ENCODE measurements around the gene GPATCH2L. TPM values are rescaled to one million over a fixed set of nuclear protein-coding genes. Genes with fewer than 3 reads are reported as not detected.

Gene GPATCH2L
- total and polyA plus RNA-seq, 2 of the 13 experiments (the other 11 are each of a cell fraction or from before 2014, with no cell fraction given) = 14.4 to 29.0 TPM

DNA sequence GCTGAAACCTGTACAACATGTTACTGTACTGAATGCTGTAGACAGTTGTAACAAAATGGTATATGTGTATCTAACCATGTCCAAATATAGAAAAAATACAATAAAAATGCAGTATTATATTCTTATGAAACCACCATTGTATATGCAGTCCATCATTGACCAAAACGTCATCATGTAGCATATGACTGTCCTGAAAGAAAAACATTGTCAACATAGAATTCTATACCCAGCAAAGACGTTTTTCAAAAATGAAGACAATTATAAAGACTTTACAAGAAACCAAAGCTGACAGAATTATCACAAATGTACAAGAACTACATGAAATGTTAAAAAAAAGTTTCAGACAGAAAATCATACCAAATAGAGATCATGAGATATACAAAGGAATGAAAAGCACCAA lies 8.1 kb upstream of the GPATCH2L start:
- ATAC-seq = no peak
- Histone ChIP-seq H3K79me2 (ENCODE audit: insufficient read depth, low read length) (no peaks in the 10 kb centered on the region), H4K20me1 (ENCODE audit: insufficient read depth, low read length) (no peaks in the 10 kb centered on the region), H3K4me2 (ENCODE audit: low read depth, low read length) (no peak overlapping the region), H3K9me3 (ENCODE audit: low read length) (no peaks in the 10 kb centered on the region; the same call in 1 of the 2 replicates), H3K9ac (ENCODE audit: insufficient read depth, low read depth, low read length) (no peak overlapping the region), H3K27ac (ENCODE audit: extremely low read length, insufficient read depth, low read length) (no peak overlapping the region), H3K4me3 (replicated peaks in 1 of 3; ENCODE audit: insufficient read depth in 1 of 3, low read depth in 2 of 3, low read length in 3 of 3) (no peak overlapping the region), H3K4me1 (ENCODE audit: insufficient read depth, low read length) (no peaks in the 10 kb centered on the region), H3K27me3 (ENCODE audit: control insufficient read depth in 1 of 2, insufficient read depth in 2 of 2, low read length in 2 of 2) (peaks cover 0 to 20% of the 10 kb centered on the region in 2 experiments; a peak in 3 of 5 replicates), H2AFZ (ENCODE audit: low read length) (no peak overlapping the region), H3K36me3 (replicated peaks in 1 of 2; ENCODE audit: control insufficient read depth in 1 of 2, insufficient read depth in 2 of 2, low read length in 2 of 2) (no peaks in the 10 kb centered on the region)
- 2% methylated on average over 2 of the region's 2 CpGs for WGBS (ENCODE audit: low lambda C conversion rate)
- no peak for DNase-seq (ENCODE audit: low spot score)
- TF ChIP-seq ZNF451 (CRISPR knock-in tag; IDR thresholded peaks at IDR 0.05) (no peak), IKZF1 (IDR thresholded peaks at IDR 0.05) (no peak), KDM2A (CRISPR knock-in tag; IDR thresholded peaks at IDR 0.05; ENCODE audit: borderline replicate concordance, low read depth) (no peak), ZNF570 (CRISPR knock-in tag; IDR thresholded peaks at IDR 0.05; ENCODE audit: borderline replicate concordance) (no peak), U2AF2 (IDR thresholded peaks at IDR 0.05; ENCODE audit: low read depth, low read length) (no peak), NR1H2 (CRISPR knock-in tag; IDR thresholded peaks at IDR 0.05; ENCODE audit: borderline replicate concordance, low read depth) (no peak), ZFX (CRISPR knock-in tag; IDR thresholded peaks at IDR 0.05; ENCODE audit: low read depth) (no peak), ZBTB42 (CRISPR knock-in tag; IDR thresholded peaks at IDR 0.05) (no peak), YY1 (IDR thresholded peaks at IDR 0.05; ENCODE audit: insufficient read depth, insufficient replicate concordance, low read depth, low read length) (no peak), ZNF383 (CRISPR knock-in tag; IDR thresholded peaks at IDR 0.05; ENCODE audit: borderline replicate concordance) (no peak), ONECUT2 (CRISPR knock-in tag; IDR thresholded peaks at IDR 0.05) (no peak), ATF5 (CRISPR knock-in tag; IDR thresholded peaks at IDR 0.05; ENCODE audit: low read depth) (no peak), BRD4 (CRISPR knock-in tag; IDR thresholded peaks at IDR 0.05) (no peak), ZNF235 (CRISPR knock-in tag; IDR thresholded peaks at IDR 0.05; ENCODE audit: borderline replicate concordance) (no peak), ZNF547 (CRISPR knock-in tag; IDR thresholded peaks at IDR 0.05) (no peak), SCMH1 (CRISPR knock-in tag; IDR thresholded peaks at IDR 0.05; ENCODE audit: borderline replicate concordance) (no peak)
- TF ChIP-seq, protein P1, sequence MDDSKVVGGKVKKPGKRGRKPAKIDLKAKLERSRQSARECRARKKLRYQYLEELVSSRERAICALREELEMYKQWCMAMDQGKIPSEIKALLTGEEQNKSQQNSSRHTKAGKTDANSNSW (CRISPR knock-in tag; IDR thresholded peaks at IDR 0.05; ENCODE audit: borderline replicate concordance) = no peak
- in situ Hi-C loops (cut with HindIII; ENCODE audit: extremely low pct_ligation_motif_present, low pct_unique_long_range_greater_than_20kb) = no loop called here
- intact Hi-C loops (cut with micrococcal nuclease; ENCODE audit: unreplicated experiment) = no loop called here
- CTCF ChIA-PET (ENCODE audit: low intra/inter-chr PET ratio, low total read pairs) = no interaction called here
- BruUV-seq (replicated peaks) = no TSS peak
- POLR2A ChIA-PET = no interaction called here
- FAIRE-seq = no peak
